ENCODE data around the gene NARF.

DNA sequence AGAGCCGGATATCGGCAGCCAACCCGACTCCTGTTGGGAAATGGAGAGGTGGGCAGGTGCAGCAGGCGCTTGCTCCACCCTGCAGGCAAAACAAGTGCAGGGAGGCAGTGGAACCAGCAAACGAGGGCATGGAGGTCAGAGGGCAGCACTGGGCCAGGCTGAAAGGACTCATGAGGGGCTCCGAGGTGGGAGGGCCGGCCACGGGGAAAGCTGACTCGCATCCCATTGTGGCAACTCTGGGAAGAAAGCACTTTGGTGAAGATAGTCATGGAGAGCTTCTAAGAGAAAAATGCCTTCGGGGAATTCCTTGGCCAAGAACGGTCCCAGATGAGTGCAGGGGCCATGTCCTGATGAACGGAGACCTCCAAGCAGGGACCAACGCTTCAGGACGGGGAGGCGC is 12.4 kb upstream of the NARF start:
- TF ChIP-seq, protein P1, sequence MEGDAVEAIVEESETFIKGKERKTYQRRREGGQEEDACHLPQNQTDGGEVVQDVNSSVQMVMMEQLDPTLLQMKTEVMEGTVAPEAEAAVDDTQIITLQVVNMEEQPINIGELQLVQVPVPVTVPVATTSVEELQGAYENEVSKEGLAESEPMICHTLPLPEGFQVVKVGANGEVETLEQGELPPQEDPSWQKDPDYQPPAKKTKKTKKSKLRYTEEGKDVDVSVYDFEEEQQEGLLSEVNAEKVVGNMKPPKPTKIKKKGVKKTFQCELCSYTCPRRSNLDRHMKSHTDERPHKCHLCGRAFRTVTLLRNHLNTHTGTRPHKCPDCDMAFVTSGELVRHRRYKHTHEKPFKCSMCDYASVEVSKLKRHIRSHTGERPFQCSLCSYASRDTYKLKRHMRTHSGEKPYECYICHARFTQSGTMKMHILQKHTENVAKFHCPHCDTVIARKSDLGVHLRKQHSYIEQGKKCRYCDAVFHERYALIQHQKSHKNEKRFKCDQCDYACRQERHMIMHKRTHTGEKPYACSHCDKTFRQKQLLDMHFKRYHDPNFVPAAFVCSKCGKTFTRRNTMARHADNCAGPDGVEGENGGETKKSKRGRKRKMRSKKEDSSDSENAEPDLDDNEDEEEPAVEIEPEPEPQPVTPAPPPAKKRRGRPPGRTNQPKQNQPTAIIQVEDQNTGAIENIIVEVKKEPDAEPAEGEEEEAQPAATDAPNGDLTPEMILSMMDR (IDR thresholded peaks at IDR 0.05): no peak
- TF ChIP-seq POLR2A (IDR thresholded peaks at IDR 0.05): no peak

All from esophagus squamous epithelium (tissue), 4 donors.